GM18520 (cell line): ENCODE data around the gene PCAT6.
"Not testable (repeated sequence)": the region's sequence is repeated elsewhere in the genome, so short reads cannot be mapped to it uniquely, and the experiment has no call there.

Experiments used
- ATAC-seq: cut with Tn5 transposase; IDR thresholded peaks from one replicate; pipeline ENCODE4 v1.9.1; 2021; ENCODE audit not compliant: unreplicated experiment

The PCAT6 gene

DNA sequence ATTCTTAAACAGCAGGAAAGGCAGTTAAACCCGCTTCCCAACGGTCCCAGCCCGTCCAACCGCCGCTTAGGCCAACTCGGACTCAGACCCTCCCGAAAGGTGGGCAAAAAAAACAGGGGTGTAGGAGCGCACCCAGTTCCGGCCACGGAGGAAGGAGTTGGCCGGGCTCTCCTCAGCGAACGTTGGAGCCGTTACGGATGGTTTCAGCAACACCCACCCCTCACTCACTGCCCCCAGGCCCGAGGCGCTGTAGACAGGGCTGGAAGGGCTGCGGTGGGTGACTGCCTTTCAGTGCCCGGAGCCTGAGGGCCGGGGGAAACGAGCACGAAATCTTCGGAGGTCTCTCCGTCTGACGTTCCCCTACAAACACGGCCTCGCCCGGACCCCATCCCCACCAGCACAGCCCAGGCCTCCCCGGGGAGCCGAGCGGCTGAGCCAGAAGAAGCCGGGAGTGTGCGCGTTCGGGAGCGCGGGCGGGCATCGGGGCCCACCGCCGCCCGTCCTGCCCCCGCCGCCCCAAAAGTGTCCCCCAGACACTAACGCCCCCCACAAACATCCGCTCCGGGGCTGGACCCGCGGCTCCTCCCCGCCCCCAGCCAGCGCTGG, 3.8 kb upstream of the PCAT6 start:
- ATAC-seq, result no peak

DNA sequence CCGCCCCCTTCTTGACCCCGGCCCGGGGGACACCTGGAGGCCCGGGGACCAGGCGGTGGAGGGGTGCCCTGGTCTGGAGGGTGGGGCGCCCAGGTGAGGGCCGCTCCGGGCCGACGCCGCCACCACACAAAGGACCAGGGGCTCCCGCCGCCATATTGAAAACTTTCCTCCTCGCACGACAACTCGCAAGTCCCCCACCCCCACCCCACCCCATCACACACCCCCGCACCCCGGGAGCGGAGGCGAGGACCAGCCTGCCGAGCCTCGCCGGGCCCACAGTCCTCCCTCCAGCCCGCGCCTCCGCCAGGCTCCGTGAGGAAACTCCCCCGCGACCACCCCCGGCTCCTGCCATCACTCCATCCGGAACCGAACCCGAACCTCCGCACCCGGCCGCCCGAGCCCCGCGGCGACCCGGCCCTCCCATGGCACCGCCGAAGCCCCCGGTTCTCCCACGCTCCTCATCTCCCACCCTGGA, 3.3 kb upstream of the PCAT6 start:
- no peak for ATAC-seq

DNA sequence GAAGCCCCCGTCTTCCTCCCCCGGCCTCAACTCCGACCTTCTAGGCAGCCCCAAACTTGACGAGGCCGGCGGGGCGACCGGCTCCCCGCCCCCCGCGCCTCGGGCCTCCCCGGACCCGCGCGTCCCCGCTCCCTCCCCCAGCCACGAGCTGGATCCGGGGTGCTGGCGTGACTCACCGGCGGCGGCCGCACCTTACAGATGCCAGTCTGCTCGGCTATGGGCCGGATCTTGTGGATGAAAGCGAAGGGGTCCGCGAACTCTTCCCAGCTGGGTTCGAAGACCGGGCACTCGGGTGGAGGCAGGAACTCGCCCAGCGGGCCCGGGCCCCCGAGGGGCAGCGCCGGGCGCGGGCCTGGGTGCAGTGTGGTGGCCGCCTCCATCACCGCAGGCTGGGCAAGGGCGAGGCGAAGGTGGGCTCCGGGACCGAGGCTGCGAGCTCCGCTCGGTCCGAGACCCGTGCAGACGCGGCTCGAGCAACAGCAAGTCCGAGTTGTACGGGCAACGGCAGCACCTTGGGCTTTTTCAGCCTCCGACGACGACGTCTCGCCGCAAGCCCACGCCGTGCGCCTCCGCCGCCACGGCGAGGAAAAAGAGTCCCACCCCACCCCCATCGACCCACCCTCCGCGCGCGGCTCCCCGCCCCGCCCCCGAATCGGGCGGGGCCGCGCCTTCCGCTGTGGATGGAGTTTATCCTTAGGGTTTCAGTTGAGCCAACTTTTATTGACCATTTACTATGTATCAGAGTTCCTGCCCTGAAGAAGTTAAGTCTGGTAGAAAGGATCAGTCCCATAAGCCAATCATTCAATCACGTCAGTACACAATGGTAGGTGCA, 2.6 kb upstream of the PCAT6 start, which contains the start of gene KDM5B:
Gene KDM5B (minus strand): TSS at position 496 of the 832 bp plus-strand sequence. CDS start 116 bp downstream, at position 380.
- ATAC-seq, result no peak

DNA sequence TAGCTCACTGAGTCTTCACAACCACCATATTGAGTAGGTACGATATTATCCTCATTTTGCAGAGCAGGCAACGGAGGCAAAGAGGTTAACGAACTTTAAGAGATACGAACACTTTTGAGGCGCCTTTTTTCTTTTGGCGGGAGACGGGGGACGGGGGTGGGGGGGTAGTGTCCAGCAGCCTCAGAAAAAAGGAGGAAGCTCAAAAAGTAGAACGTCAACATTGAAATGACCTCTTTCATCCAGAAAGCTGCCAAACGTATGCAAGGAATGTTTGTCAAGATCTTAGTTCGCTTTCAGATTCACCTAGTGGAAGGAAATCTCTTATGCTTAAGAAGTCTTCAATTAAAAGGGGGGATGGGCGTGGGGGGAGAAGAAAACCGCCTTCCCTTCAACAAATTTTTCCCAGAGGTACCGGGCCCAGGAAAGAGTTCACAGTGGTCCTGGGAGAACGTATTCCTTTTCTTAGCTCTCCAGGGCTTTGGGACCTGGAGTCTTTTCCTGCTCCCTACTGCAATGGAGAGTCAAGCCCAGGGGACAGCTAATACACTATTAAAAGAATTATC, 1.1 kb upstream of the PCAT6 start:
- no peak for ATAC-seq

DNA sequence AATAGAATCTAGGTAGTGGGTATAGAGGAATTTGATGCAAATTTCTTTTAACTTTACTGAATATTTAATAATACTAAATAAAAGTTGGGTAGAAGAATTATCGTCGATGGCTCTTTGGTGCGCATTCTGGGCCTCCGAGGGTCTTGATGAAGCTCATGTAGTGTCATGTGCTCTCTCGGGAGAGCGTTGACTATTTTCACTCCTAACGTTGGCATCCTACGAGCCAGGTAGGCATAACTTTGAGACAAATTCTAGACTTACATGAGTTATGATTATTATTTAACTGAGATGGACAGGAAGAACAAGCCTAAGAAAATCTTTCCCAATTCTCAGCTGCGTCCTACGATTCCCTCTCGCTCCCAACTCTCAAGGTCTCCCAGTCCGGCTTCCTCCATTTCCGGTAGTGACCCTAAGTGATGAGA, 550 bp upstream of the PCAT6 start:
- ATAC-seq, result no peak

DNA sequence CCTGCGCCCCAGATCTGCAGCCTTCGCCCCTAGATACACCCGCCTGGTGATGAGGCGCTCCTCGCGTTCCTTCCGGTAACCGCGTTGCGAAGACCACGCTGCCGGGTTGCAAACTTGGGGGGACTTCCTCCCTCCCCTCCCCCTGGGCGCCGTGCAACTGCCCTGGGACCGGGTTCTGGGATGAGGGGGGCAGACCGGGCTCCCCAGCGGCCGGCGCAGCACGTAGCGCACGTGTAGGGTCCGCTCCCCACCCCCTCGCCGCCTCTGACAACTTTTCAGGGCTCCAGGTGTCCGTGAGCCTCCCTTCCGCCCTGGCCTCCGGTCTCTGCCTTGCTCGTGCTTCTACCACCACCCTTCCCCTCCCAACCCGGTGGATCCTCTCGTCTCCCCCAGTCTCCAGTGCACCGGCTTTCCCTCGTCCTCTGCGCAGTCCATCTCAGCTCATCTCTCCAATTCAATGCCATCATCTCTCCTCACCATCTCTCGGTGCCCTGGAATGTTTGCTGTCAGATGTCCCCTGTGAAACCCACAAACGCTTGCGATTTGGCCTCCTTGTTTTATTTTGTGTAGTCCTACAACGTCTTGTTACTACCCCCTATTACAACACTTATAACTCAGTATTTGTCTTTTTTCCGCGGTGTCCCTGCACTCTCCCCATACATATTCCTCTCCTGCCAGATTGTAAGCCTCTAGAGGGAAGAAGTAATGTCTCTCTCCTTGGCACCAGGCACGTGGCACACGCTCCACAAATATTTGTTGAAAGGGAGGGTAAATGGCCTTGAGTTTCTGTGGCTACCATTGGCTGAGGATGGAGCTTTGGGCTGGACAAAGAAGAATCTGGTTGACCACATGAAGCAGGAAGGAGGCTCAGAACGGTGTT, 782 bp downstream of the PCAT6 start:
- no peak for ATAC-seq

DNA sequence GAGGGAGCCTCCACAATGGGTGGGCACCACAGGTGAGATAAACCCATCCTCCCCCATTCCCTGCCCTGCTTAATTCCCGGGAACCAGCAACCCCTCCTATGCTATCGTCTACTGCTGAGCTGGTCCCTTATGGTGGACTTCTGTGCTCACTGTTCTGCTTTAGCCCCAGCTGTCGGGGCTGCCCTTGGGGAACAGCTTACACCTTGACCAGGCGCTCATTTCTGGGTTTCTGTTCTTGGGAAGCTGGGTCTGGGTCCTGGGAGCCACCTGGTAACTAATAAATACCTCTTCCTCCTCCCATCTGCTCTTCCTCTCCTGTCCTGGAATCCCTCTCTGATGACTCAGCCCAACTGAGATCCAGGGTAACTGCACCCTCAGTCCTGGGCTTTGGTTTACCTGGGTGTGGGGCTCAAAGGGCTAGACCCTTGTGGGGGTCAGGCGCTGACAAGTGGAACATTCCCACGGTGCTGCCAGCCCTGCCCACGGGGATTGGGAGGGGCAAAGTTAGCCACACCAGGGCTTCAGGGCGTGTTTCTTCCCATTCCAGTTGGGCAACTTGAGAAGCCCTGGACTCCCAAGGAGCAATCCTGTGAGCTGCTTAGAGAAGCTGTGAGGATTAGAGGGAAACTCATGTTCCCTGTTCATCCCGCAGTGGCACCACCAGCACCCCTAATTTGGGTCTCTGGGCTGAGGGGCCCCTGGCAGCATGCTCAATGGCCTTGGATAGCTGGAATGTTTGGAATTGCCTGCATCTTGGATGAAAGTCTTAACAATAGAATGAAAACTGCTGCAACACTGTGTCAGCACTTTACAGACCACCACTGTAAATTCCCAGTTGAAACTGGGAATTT, 1.6 kb downstream of the PCAT6 start:
- no peak for ATAC-seq

DNA sequence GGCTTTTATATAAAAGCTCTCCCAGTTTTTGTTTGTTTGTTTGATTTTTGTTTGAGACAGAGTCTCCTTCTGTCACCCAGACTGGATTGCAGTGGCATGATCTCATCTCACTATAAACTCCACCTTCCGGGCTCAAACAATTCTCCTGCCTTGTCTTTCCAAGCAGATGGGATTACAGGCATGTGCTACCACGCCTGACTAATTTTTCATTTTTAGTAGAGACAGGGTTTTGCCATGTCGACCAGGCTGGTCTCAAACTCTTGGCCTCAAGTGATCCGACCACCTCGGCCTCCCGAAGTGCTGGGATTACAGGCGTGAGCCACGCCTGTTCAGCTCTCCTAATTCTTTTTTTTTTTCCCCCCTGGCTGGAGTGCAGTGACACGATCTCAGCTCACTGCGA, 4.4 kb downstream of the PCAT6 start:
- ATAC-seq, result no peak

DNA sequence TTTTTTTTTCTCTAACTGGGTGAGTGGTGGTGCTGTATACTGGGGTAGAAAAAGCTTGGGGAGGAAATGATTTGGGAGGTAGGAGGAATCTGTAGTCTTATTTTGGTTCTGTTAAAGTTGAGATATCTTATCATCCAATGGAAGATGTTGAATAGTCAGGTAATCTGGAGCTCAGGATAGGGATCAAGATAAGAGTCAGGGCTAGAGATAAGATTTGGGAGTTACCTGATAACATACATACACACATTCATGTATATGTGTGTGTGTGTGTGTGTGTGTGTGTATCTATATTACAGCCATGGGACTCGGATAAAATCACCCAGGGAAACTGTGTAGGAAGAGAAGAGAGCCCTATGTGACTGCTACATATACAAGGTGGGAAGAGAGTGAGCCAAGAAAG, 8.1 kb downstream of the PCAT6 start:
- ATAC-seq, result no peak

DNA sequence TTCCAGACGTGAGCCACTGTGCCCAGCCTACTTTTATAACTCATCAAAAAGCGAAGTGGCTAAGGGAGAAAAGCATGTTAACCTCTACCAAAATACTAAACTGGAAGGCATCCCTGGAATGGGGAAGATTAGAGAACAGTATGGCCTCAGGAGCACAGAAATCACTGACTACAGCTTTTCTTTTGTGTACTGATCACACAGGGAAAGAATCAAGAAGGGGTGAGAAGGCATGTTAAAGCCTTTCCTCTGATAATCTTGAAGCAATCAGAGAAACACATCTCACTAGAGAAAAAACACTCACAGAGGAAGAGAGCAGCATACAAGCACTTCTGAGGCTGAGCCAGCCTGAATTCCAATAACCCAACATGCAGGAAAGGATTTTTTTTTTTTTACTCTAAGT, 10.7 kb downstream of the PCAT6 start:
- no peak for ATAC-seq

DNA sequence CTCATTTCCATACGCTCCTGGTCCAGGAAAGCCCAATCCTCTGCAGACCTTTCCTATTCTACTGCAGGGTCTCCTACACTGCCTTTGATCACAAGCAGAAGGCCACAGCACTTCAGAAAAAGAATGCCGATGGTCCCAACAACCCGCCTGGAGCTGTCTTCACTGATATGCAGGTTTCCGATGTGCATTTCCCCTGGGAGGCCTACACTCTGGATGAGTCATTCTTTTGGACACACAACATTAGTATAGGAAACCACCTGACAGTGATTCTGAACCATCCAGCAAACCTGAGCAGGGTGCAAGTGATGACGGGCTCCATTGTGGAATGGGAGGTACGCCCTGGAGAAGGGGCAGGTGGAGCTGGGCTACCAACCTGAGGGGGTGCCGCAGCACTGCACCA, 15.0 kb downstream of the PCAT6 start:
- ATAC-seq, result no peak

DNA sequence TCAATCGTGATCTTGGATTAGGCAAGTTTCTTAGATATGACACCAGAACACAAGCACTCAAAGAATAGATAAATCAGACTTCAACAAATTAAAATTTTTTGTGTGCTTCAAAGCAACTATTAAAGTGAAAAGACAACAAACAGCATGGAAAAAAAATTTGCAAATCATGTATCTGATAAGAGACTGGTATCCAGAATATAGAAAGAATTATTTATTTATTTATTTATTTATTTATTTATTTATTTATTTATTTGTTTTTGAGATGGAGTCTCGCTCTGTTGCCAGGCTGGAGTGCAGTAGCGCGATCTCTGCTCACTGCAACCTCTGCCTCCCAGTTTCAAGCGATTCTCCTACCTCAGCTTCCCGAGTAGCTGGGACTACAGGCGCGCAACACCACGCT, 18.5 kb downstream of the PCAT6 start:
- ATAC-seq, result not testable (repeated sequence)

DNA sequence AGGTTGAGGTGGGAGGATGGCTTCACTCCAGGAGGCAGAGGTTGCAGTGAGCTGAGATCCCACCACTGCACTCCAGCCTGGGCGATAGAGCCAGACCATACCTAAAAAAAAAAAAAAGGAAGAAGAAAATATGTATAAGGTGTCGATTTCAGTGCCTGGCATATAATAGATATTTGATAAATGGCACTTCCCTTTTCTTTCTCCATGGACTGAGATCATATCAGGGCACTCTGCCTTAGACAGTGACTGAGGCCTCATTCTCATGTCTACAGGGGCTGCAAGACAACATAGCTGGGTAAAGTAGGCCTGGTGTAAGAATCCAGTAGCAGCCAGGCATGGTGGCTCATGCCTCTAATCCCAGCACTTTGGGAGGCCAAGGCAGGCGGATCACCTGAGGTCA, 21.2 kb downstream of the PCAT6 start:
- no peak for ATAC-seq

DNA sequence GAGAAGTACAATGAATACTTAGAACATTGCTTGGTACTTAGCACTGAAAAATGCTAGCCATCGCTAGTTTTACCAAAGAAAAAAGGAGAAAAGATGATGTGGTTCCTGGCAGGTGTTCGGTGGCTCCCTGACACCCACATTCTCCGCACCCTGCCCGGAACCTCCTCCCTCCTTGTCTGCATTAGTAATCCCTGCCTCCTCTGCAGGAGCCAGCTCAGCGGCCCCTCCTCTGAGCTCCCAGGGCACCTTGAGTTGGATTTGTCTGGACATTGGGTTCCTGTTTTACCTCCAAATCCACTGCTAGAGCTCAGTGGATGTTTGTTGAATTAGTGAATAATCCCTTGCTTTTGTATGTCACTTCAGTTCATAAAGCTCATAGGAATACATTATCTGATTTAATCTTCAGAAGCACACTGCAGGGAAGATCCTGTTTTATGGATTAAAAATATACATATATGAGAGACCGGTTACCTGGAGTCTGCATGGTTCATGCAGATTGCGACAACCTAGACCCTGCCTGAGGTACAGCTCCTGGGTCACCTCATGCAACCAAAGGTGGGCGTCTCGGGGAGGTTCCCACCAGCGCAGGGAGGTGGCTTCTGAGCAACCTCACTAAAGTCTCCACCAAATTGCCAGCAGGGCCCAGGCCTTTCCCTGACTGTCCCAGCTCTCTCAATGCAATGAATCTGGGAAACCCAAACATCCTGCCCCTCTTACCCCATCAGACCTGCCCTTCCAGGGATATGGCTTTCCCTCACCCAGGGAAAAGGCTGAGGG, 24.2 kb downstream of the PCAT6 start:
- no peak for ATAC-seq

DNA sequence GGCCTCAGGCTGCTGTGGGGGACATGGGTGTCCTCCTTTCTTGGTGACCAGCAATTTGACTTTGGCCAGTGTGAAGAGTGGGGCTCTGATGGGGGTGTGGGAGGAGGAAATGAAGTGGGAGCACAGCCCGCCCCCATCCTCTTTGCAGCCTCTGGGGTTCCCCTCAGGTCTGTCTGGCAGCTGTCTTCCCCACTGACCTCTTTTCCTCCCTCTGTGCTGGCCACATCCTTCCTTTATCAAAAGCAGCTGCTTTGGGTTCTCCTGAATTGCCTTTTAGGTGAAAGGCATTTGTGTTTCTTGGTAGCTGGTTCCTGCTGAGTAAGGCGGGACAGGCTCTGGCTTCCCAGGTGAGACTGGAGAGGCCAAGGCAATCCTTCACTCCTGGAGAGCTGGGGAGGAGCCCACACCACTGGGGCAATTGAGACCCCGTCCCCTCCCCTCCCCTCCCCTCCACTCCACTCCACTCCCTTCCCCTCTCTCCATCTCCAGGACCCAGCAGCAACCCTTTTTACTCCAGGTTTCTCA, 24.9 kb downstream of the PCAT6 start:
- no peak for ATAC-seq

DNA sequence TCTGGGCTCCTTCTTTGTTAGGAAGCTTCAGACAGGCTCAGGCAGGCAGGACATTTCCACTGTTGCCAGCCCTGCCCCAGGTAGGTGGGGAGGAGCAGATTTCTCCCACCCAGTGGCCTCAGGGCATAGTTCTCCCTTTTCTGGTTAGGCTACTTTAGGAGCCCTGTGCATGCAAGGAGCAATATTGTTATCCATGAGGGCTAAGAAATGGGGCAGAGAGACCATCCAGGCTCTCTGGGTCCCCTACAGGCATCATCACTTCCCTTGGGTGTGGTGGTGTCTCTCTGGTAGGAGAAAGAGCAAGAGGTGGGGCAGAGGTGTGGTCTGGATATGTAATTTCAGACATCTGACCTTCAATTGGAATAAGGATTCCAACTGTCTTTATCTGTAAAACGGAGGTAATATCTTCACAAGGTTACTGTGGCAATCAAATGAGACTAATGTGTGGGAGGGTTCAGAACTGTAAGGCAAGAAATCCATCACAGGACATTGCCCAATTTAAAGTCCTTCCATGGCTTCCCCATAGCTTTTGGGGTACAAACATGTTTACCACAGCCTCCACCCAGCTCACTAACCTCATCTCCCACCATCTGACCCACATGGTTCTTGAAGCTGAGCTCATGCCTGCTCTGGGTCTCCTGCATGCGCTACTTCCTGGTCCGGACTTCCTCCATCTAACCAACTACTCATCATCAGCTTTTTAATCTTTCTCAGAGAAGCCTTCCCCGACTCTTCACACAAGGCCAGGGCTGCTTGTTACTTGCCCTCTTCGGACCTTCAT, 26.1 kb downstream of the PCAT6 start:
- no peak for ATAC-seq

DNA sequence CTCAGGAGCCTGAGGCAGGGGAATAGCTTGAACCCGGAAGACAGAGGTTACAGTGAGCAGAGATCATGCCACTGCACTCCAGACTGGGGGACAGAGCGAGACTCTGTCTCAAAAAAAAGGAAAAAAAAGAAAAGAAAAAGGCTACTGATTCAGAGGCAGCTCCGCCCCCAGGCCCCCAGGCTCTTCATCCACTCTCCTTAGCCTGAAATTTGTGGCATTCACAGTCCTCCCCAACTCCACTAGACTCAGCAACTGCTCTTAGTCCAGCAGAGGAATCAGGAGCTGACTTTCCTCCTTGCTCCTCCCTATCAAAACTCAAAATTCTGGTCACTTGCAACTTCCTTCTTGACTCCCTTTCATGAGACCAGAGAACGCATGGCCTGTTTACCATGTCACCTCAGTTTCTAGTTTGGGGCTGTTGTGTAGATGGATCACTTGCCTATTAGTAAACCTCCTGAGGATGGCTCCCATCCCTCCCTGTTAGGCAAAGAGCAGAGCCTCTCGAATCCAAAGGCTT, 27.1 kb downstream of the PCAT6 start:
- ATAC-seq, result no peak

DNA sequence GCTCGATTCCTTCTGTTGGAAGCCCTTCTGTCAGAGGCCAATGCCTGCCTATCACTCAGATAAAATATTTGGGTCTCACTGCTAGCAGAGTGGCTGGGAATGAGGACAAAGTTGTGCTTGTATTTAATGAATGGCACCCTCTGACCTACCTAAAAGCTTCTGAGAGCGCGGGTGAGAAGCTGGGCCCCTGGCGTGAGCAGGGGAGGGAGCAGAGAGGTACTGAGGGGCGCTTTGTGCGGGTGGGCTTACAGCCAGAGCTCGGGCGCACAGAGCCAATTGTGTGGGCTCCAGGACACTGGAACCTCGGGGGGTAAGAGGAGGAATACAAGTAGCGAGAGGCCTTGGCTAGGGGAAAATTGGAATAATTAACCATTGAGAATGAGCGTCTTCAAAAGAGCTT, 32.3 kb downstream of the PCAT6 start:
- ATAC-seq, result no peak
